22Rv1 (cell line): ENCODE measurements around the gene DENND1A.
"Not testable (repeated sequence)": the region's sequence is repeated elsewhere in the genome, so short reads cannot be mapped to it uniquely, and the experiment has no call there.

ENCODE experiments used
- H3K27ac ChIP-seq: fragments of 450-650 bp; 2 replicates; pipeline ENCODE4 v1.5.1; 2017
- ZFX ChIP-seq: fragments of 450-650 bp; IDR thresholded peaks from 2 replicates; pipeline ENCODE4 v1.6.1; 2017; ENCODE audit warnings: antibody characterized with exemption, borderline replicate concordance
- TF ChIP-seq, protein P1 (sequence below): fragments of 450-650 bp; IDR thresholded peaks from 2 replicates; pipeline ENCODE4 v1.5.1; 2017; ENCODE audit warnings: mild to moderate bottlenecking

DENND1A gene

DNA sequence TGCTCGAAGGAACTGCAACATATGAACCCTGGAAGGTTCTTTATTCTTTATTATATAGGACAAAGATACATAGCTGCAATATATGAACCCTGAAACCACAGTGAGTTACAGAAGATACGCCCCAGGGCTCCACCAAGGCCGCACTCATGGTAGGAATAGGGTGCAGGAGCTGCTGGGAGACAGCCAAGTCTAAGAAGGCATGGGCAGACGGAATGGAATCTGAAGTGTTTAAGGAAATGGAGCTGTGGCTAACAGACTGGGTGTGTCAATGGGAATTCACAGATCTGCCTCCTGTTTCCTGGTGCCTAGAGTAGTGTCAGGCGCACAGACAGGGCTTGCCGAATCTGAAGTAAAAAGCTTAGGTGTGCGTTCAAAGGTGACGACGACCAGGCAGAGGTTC lies 286.4 kb downstream of the DENND1A start:
- TF ChIP-seq, protein P1, sequence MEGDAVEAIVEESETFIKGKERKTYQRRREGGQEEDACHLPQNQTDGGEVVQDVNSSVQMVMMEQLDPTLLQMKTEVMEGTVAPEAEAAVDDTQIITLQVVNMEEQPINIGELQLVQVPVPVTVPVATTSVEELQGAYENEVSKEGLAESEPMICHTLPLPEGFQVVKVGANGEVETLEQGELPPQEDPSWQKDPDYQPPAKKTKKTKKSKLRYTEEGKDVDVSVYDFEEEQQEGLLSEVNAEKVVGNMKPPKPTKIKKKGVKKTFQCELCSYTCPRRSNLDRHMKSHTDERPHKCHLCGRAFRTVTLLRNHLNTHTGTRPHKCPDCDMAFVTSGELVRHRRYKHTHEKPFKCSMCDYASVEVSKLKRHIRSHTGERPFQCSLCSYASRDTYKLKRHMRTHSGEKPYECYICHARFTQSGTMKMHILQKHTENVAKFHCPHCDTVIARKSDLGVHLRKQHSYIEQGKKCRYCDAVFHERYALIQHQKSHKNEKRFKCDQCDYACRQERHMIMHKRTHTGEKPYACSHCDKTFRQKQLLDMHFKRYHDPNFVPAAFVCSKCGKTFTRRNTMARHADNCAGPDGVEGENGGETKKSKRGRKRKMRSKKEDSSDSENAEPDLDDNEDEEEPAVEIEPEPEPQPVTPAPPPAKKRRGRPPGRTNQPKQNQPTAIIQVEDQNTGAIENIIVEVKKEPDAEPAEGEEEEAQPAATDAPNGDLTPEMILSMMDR = no peak
- no peak for TF ChIP-seq ZFX
- H3K27ac ChIP-seq = no peak overlapping the region

DNA sequence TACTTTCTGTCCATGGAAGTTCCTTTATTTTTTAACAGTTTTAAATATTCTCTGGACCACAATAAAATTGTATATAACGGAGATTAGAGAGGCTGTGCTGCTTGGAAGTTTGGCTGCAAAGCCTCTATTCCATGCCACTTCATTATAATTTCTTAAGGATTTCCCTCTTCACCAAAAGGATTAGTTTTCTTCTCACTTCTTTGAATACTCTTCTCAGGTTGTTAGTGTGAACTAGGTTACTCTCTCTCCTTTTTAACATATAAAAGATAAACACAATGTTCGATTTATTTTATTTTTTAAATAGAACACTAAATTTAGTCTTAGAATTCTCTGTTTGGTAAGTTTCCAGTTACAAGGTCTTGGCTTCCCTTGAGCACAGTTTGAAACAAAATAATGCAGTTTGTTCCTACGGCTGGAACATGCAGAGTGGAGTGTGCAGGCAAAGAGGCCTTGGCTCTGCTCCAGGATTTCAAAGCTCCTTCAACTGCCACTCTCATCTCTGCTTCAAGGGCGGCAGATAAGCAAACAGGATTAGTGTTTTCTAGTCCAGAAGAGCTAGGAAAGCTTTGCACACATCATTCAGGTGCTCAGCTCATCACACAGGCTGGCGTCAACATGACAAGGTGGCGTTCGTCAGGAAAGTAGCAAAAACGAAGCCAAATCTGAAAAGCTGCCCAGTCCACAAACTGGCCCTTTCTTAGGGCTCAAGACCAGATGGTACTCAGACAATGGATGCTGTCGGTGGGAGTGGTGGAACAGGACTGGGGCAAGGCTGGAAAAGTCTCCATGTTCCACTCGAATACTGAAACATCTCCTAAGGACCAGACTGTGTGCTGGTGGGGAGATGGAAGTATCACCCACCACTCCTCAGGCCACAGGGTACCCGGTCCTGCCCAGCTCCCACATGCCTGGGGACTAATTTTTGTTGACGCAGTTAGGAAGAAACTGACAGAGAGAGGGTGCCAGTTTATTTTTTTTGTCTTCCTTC lies 287.3 kb downstream of the DENND1A start:
- H3K27ac ChIP-seq = no peak overlapping the region
- no peak for TF ChIP-seq ZFX
- TF ChIP-seq, protein P1 = no peak

DNA sequence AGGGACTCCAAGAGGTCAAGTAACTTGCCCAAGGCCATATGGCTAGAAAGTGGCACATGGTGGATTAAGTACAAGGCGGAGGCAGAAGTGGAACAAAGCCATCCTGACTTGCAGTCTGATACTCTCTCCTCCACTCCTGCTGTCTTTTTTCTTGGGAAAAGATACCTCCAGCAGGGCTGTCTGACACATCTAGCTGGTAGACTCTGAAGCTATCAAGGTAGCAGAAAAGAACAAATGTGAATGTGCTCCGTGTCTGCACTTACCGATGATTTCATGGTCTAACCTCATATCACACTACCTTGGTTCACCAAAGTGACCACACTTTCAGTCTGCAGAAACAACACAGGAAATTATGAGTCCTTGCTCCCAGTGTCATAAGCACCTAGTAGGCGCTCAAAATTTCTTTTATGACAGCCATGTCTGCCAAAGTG lies 289.1 kb downstream of the DENND1A start:
- TF ChIP-seq, protein P1 = no peak
- TF ChIP-seq ZFX = no peak
- H3K27ac ChIP-seq = no peak overlapping the region

DNA sequence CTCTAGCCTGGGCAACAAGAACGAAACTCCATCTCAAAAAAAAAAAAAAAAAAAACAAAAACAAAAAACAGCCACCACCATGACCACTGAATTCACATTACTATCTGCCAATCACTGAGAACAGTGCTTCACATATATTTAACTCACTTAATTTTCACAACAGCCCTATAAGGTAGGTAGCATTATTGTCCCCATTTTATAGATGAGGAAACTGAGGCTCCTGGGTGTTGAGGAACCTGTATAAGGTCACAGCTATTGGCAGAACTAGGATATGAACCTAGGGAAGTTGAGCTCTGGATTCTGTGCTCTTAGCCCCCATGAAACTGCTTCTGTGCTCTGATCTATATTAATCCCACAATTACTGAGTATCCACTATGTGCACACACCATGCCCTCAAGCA lies 290.2 kb downstream of the DENND1A start:
- no peak overlapping the region for H3K27ac ChIP-seq
- TF ChIP-seq, protein P1 = no peak
- TF ChIP-seq ZFX = no peak

DNA sequence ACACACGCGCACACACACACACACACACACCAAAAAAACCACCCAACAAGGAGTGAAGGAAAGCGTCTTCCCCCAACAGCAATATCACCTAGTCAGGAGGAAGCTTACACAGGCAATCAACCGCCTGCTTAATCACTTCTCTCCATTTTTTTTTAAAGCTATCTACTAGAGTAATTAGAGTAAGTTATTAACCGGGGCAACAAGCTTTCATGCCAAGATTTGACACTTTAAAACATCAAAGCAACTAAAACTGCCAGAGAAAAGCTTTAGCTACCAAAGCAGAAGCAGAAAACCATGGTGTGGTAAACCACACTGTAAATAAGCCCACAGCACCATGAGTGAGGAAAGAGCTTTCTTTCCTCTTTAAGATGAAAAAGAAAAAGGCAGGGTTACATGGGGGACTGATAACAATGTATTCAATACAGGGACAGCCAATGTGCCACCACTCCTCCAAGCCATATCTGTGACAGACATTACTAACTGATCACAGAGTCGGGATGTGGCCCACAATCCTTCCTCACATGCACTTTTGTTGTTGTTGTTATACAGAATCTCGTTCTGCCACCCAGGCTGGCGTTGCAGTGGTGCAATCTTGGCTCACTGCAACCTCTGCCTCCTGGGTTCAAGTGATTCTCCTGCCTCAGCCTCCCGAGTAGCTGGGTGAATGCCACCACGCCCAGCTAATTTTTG lies 291.8 kb downstream of the DENND1A start:
- no peak for TF ChIP-seq ZFX
- TF ChIP-seq, protein P1 = no peak
- H3K27ac ChIP-seq = no peak overlapping the region

DNA sequence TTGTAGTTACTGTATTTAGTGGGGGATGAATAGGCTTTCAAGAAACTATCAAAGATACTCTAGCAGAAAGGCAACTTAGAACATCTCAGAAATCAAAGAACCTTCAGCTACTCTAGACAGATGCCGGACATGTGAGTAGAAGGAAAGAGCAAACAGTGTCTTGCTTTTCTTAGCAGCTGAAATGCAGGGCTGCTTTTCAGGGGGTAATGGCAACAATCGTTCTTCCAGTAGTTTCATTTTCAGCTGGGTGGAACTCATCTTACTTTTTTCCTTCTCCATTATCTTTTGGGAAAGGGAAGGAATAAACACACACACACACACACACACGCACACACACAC lies 292.4 kb downstream of the DENND1A start:
- TF ChIP-seq, protein P1 = no peak
- no peak for TF ChIP-seq ZFX
- no peak overlapping the region for H3K27ac ChIP-seq

DNA sequence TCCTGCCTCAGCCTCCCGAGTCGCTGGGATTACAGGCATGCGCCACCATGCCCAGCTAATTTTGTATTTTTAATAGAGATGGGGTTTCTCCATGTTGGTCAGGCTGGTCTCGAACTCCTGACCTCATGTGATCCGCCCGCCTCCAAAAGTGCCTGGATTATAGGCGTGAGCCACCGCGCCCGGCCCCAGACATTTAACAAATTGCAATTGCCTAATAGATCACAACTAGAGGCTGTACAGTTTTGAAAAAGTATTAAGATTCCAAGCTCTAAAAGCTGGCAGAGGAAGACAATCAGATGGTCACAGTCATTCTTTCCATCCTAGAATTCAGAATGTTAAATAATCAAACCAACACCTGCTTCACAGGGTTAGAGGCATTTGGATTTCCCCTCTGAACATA lies 293.1 kb downstream of the DENND1A start:
- not testable (repeated sequence) for H3K27ac ChIP-seq
